SU-DHL-6 (cell line): ENCODE results near the gene FOXF2.

ENCODE experiments used
- H2AFZ ChIP-seq: fragments of 200-600 bp; sonication (generic); 2 replicates; pipeline ENCODE4 v1.6.1; 2014; ENCODE audit warnings: low read depth, mild to moderate bottlenecking, moderate library complexity, mixed read lengths, antibody characterized with exemption, low read length; ENCODE audit not compliant: severe bottlenecking
- H3F3A ChIP-seq: fragments of 200-600 bp; shearing (Covaris generic); 2 replicates; pipeline ENCODE4 v1.6.0; 2016; ENCODE audit warnings: antibody characterized with exemption, mild to moderate bottlenecking; ENCODE audit not compliant: insufficient read depth
- H3K27ac ChIP-seq: fragments of 200-600 bp; sonication (generic); 2 replicates; pipeline ENCODE4 v1.5.1; 2016; ENCODE audit warnings: low read depth, mild to moderate bottlenecking, low read length, moderate library complexity, mixed read lengths
- H3K27me3 ChIP-seq: fragments of 200-600 bp; sonication (generic), shearing (Covaris generic); 2 replicates; pipeline ENCODE4 v1.6.0; 2014; ENCODE audit warnings: mild to moderate bottlenecking, low read length
- H3K36me3 ChIP-seq: fragments of 200-600 bp; sonication (generic); 2 replicates; pipeline ENCODE4 v1.6.1; 2014; ENCODE audit warnings: mild to moderate bottlenecking, low read length, mixed read lengths
- H3K4me2 ChIP-seq: fragments of 300-600, 200-600 bp; shearing (Covaris generic), sonication (generic); 2 replicates; pipeline ENCODE4 v1.6.0; 2014; ENCODE audit warnings: low read length, low read depth, mild to moderate bottlenecking; ENCODE audit not compliant: poor library complexity, severe bottlenecking
- H3K4me3 ChIP-seq: fragments of 200-600 bp; sonication (generic); 2 replicates; pipeline ENCODE4 v1.5.1; 2014; ENCODE audit warnings: antibody characterized with exemption, low read length, mild to moderate bottlenecking, mixed read lengths; ENCODE audit not compliant: insufficient read depth, poor library complexity, severe bottlenecking
- H3K79me2 ChIP-seq: fragments of 200-600 bp; sonication (generic); 2 replicates; pipeline ENCODE4 v1.6.1; 2014; ENCODE audit warnings: mild to moderate bottlenecking, low read length, moderate library complexity; ENCODE audit not compliant: insufficient read depth
- H3K9ac ChIP-seq: fragments of 200-600 bp; sonication (generic); 2 replicates; pipeline ENCODE4 v1.7.0; 2014; ENCODE audit warnings: mild to moderate bottlenecking, low read length
- H3K9me2 ChIP-seq: fragments of 200-600 bp; sonication (generic); replicated peaks from 2 replicates; pipeline ENCODE4 v1.6.1; 2014; ENCODE audit warnings: low read length; ENCODE audit not compliant: insufficient read depth
- H3K9me3 ChIP-seq: fragments of 200-600 bp; sonication (generic); 2 replicates; pipeline ENCODE4 v1.6.1; 2014; ENCODE audit warnings: low read length, mixed read lengths; ENCODE audit not compliant: insufficient read depth
- H4K20me1 ChIP-seq: fragments of 200-600 bp; sonication (generic); 2 replicates; pipeline ENCODE4 v1.6.1; 2014; ENCODE audit warnings: low read depth, mild to moderate bottlenecking, antibody characterized with exemption, low read length, moderate library complexity, mixed read lengths
- CTCF ChIP-seq: fragments of 200-600 bp; sonication (generic); IDR thresholded peaks from one replicate; pipeline ENCODE4 v1.5.1; 2017; ENCODE audit warnings: antibody characterized with exemption, mild to moderate bottlenecking, low read length, moderate library complexity; ENCODE audit not compliant: insufficient read depth, poor library complexity, severe bottlenecking
- EZH2phosphoT487 ChIP-seq: fragments of 200-600 bp; sonication (generic), shearing (Covaris generic); conservative IDR thresholded peaks from 2 replicates; pipeline ENCODE4 v1.6.1; 2018; ENCODE audit warnings: mild to moderate bottlenecking, antibody characterized with exemption, low read length, moderate library complexity, mixed read lengths

Gene FOXF2

GRCh38 chr6:1363298-1363697, 26.1 kb upstream of the FOXF2 start:
- no peak for TF ChIP-seq CTCF
- TF ChIP-seq EZH2phosphoT487, result no peak
- Histone ChIP-seq H3K36me3 (no peaks in the 10 kb centered on the region), H3K27ac (no peak overlapping the region), H3K4me3 (no peak overlapping the region), H3K79me2 (no peaks in the 10 kb centered on the region), H3K9me3 (no peaks in the 10 kb centered on the region), H4K20me1 (no peaks in the 10 kb centered on the region), H3K9ac (no peak overlapping the region), H2AFZ (no peak overlapping the region), H3K4me2 (no peak overlapping the region), H3K27me3 (no peaks in the 10 kb centered on the region), H3F3A (no peaks in the 10 kb centered on the region), H3K9me2 (no peaks in the 10 kb centered on the region)

GRCh38 chr6:1363729-1364572, 25.4 kb upstream of the FOXF2 start:
- Histone ChIP-seq H3K27me3 (no peaks in the 10 kb centered on the region), H3K36me3 (no peaks in the 10 kb centered on the region), H4K20me1 (no peaks in the 10 kb centered on the region), H3K27ac (no peak overlapping the region), H3K9ac (no peak overlapping the region), H3K9me2 (no peaks in the 10 kb centered on the region), H3K9me3 (no peaks in the 10 kb centered on the region), H3K4me2 (no peak overlapping the region), H3K79me2 (no peaks in the 10 kb centered on the region), H3F3A (no peaks in the 10 kb centered on the region), H3K4me3 (no peak overlapping the region), H2AFZ (no peak overlapping the region)
- no peak for TF ChIP-seq CTCF
- no peak for TF ChIP-seq EZH2phosphoT487

GRCh38 chr6:1364791-1365190, 24.6 kb upstream of the FOXF2 start:
- TF ChIP-seq CTCF, result no peak
- TF ChIP-seq EZH2phosphoT487, result no peak
- no peak overlapping the region for H3K4me2 ChIP-seq
- H3K9me2 ChIP-seq, result no peaks in the 10 kb centered on the region

More at GRCh38 chr6:1364791-1365190, 24.6 kb upstream of the FOXF2 start:
- Histone ChIP-seq H3K36me3 (no peaks in the 10 kb centered on the region), H3K9me3 (no peaks in the 10 kb centered on the region), H3K4me3 (no peak overlapping the region), H3K79me2 (no peaks in the 10 kb centered on the region), H3K27me3 (no peaks in the 10 kb centered on the region), H3F3A (no peaks in the 10 kb centered on the region), H3K9ac (no peak overlapping the region), H2AFZ (no peak overlapping the region), H3K27ac (no peak overlapping the region), H4K20me1 (no peaks in the 10 kb centered on the region)
